ENCODE results near the gene RTL10. TPM values are rescaled to one million over a fixed set of nuclear protein-coding genes. Genes with fewer than 3 reads are reported as not detected.

The RTL10 gene
- polyA plus RNA-seq, 2 of the 4 experiments (the other 2 are of a cell fraction), result 4.4 to 5.1 TPM

GRCh38 chr22:19824926-19825339, 29.7 kb downstream of the RTL10 start:
- no peaks in the 10 kb centered on the region for H3K9me3 ChIP-seq
- DNase-seq (ENCODE audit: low read depth in 1 of 2, low spot score in 1 of 2) (no peak), FAIRE-seq (no peak), ATAC-seq (no peak)
- no peak overlapping the region for H3K27ac ChIP-seq
- TF ChIP-seq HES2 (IDR thresholded peaks at IDR 0.05), result no peak
- no peak for TF ChIP-seq HOXB13 (CRISPR knock-in tag; IDR thresholded peaks at IDR 0.05; ENCODE audit: low read depth)
- TF ChIP-seq TP53 (CRISPR knock-in tag; IDR thresholded peaks at IDR 0.05), result no peak
- no peak for TF ChIP-seq ZFP36 (IDR thresholded peaks at IDR 0.05; ENCODE audit: borderline replicate concordance, partially characterized antibody)
- no peak for TF ChIP-seq SMC3 (IDR thresholded peaks at IDR 0.05)
- no peak for TF ChIP-seq NR3C1 (IDR thresholded peaks at IDR 0.05)
- TF ChIP-seq POLR2AphosphoS2 (conservative IDR thresholded peaks at IDR 0.05; ENCODE audit: low read length), result no peak
- TF ChIP-seq NPAS2 (CRISPR knock-in tag; IDR thresholded peaks at IDR 0.05; ENCODE audit: borderline replicate concordance), result no peak
- no peak for TF ChIP-seq CHD4 (IDR thresholded peaks at IDR 0.05; ENCODE audit: borderline replicate concordance)
- TF ChIP-seq ELK1 (IDR thresholded peaks at IDR 0.05; ENCODE audit: low read depth, low read length), result no peak
- TF ChIP-seq MYC (IDR thresholded peaks at IDR 0.05; ENCODE audit: borderline replicate concordance, low read length), result no peak
- no peak for TF ChIP-seq ZNF302 (CRISPR knock-in tag; IDR thresholded peaks at IDR 0.05)
- TF ChIP-seq FOXS1 (CRISPR knock-in tag; IDR thresholded peaks at IDR 0.05), result no peak
- TF ChIP-seq JUNB (IDR thresholded peaks at IDR 0.05), result no peak
- TF ChIP-seq GATA3 (IDR thresholded peaks at IDR 0.05; ENCODE audit: borderline replicate concordance), result no peak
- TF ChIP-seq HEYL (CRISPR knock-in tag; IDR thresholded peaks at IDR 0.05), result no peak
- CTCF ChIA-PET, result no interaction called here
- WGBS (ENCODE audit: missing lambda C conversion rate), result no CpG with 5 or more reads among the region's 8 CpGs
- H3K4me3 ChIP-seq, result no peak overlapping the region
- POLR2A ChIA-PET, result no interaction called here
- H3K4me1 ChIP-seq, result peaks cover 5% of the 10 kb centered on the region; the same call in 1 of the 3 replicates
- no peak overlapping the region for H3K4me2 ChIP-seq

- no peak for FAIRE-seq
- Histone ChIP-seq H3K4me3 (no peak overlapping the region), H3K9me3 (no peaks in the 10 kb centered on the region), H3K4me1 (peaks cover 5% of the 10 kb centered on the region; the same call in 1 of the 3 replicates), H3K27ac (no peak overlapping the region), H3K4me2 (no peak overlapping the region)
- POLR2A ChIA-PET, result no interaction called here
- WGBS (ENCODE audit: missing lambda C conversion rate), result 62% methylated on average over 6 of the region's 16 CpGs
- CTCF ChIA-PET, result no interaction called here
- no peak for ATAC-seq
- TF ChIP-seq KDM5A (IDR thresholded peaks at IDR 0.05), result no peak
- TF ChIP-seq ZSCAN20 (CRISPR knock-in tag; IDR thresholded peaks at IDR 0.05), result no peak
- peak in 1 of 2 experiments; percentile 27; a peak in 1 of 4 replicates for TF ChIP-seq CEBPB (IDR thresholded peaks at IDR 0.05)
- no peak for DNase-seq (ENCODE audit: low read depth in 1 of 2, low spot score in 1 of 2)
These were observed 30.3 kb downstream of the RTL10 start for GRCh38 chr22:19824212-19824925.

- Histone ChIP-seq H3K27ac (no peak overlapping the region), H3K4me2 (no peak overlapping the region), H3K4me1 (peaks cover 5% of the 10 kb centered on the region; the same call in 1 of the 3 replicates), H3K9me3 (no peaks in the 10 kb centered on the region), H3K4me3 (no peak overlapping the region)
- ChIA-PET POLR2A (no interaction called here), CTCF (no interaction called here)
- ATAC-seq, result no peak
- FAIRE-seq, result no peak
- DNase-seq (ENCODE audit: low read depth in 1 of 2, low spot score in 1 of 2), result no peak
- WGBS (ENCODE audit: missing lambda C conversion rate), result 90% methylated on average over 9 of the region's 9 CpGs
- TF ChIP-seq, protein P1, sequence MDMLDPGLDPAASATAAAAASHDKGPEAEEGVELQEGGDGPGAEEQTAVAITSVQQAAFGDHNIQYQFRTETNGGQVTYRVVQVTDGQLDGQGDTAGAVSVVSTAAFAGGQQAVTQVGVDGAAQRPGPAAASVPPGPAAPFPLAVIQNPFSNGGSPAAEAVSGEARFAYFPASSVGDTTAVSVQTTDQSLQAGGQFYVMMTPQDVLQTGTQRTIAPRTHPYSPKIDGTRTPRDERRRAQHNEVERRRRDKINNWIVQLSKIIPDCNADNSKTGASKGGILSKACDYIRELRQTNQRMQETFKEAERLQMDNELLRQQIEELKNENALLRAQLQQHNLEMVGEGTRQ (IDR thresholded peaks at IDR 0.05), result no peak
- TF ChIP-seq RARB (CRISPR knock-in tag; IDR thresholded peaks at IDR 0.05) (no peak), MAZ (IDR thresholded peaks at IDR 0.05; ENCODE audit: borderline replicate concordance, low read depth, low read length) (no peak), TFCP2L1 (CRISPR knock-in tag; IDR thresholded peaks at IDR 0.05) (no peak), HMGXB4 (CRISPR knock-in tag; IDR thresholded peaks at IDR 0.05; ENCODE audit: borderline replicate concordance) (no peak), HOXA7 (CRISPR knock-in tag; IDR thresholded peaks at IDR 0.05) (no peak), NFE2L2 (conservative IDR thresholded peaks at IDR 0.05; ENCODE audit: low read length) (no peak), CBX8 (IDR thresholded peaks at IDR 0.05) (no peak), JUN (IDR thresholded peaks at IDR 0.05) (no peak), REST (IDR thresholded peaks at IDR 0.05) (no peak)
These were observed 30.8 kb downstream of the RTL10 start for GRCh38 chr22:19823902-19824211.
